Effector memory CD4-positive, alpha-beta T cell (primary cell): Measurements from ENCODE around the gene ADGRG1.

Source experiments
- DNase-seq, 3 donors: peaks; one replicate each; pipeline ENCODE4 v3.0.0-alpha.2; 2020
- H3K27ac ChIP-seq: 2 replicates; pipeline ENCODE4 v1.7.0; 2013; ENCODE audit warnings: mild to moderate bottlenecking, low read length, moderate library complexity; ENCODE audit not compliant: insufficient read depth, poor library complexity, severe bottlenecking
- H3K27me3 ChIP-seq: replicated peaks from 2 replicates; pipeline ENCODE4 v1.7.0; 2013; ENCODE audit warnings: mild to moderate bottlenecking, low read length; ENCODE audit not compliant: insufficient read depth, control insufficient read depth, poor library complexity, severe bottlenecking
- H3K36me3 ChIP-seq: 2 replicates; pipeline ENCODE4 v1.7.0; 2013; ENCODE audit warnings: mild to moderate bottlenecking, low read length, moderate library complexity; ENCODE audit not compliant: control insufficient read depth, insufficient read depth
- H3K4me1 ChIP-seq: 2 replicates; pipeline ENCODE4 v1.7.0; 2013; ENCODE audit warnings: low read length, mild to moderate bottlenecking; ENCODE audit not compliant: control insufficient read depth, insufficient read depth, poor library complexity, severe bottlenecking
- H3K4me3 ChIP-seq: 2 replicates; pipeline ENCODE4 v1.7.0; 2013; ENCODE audit warnings: low read length, low read depth, mild to moderate bottlenecking; ENCODE audit not compliant: insufficient read depth, poor library complexity, severe bottlenecking
- H3K9me3 ChIP-seq: 2 replicates; pipeline ENCODE4 v1.7.0; 2013; ENCODE audit warnings: mild to moderate bottlenecking, low read length, moderate library complexity; ENCODE audit not compliant: control insufficient read depth

The ADGRG1 gene

GRCh38 chr16:57675741-57676551 lies 47.5 kb downstream of the ADGRG1 start:
- no peak for DNase-seq
- H3K9me3 ChIP-seq: no peaks in the 10 kb centered on the region
- H3K4me3 ChIP-seq: no peak overlapping the region
- H3K27ac ChIP-seq: no peak overlapping the region
- no peaks in the 10 kb centered on the region for H3K27me3 ChIP-seq
- H3K4me1 ChIP-seq: no peaks in the 10 kb centered on the region
- H3K36me3 ChIP-seq: no peaks in the 10 kb centered on the region

- no peaks in the 10 kb centered on the region for H3K4me1 ChIP-seq
- no peak overlapping the region for H3K4me3 ChIP-seq
- no peaks in the 10 kb centered on the region for H3K9me3 ChIP-seq
- no peaks in the 10 kb centered on the region for H3K36me3 ChIP-seq
- no peaks in the 10 kb centered on the region for H3K27me3 ChIP-seq
- no peak overlapping the region for H3K27ac ChIP-seq
- DNase-seq: no peak
Measured at GRCh38 chr16:57676553-57677085, 48.2 kb downstream of the ADGRG1 start.

GRCh38 chr16:57677622-57678369 lies 49.4 kb downstream of the ADGRG1 start:
- Histone ChIP-seq H3K4me1 (no peaks in the 10 kb centered on the region), H3K27me3 (no peaks in the 10 kb centered on the region), H3K9me3 (no peaks in the 10 kb centered on the region), H3K4me3 (no peak overlapping the region), H3K27ac (no peak overlapping the region), H3K36me3 (no peaks in the 10 kb centered on the region)
- DNase-seq: no peak

- DNase-seq: no peak
- Histone ChIP-seq H3K27ac (no peak overlapping the region), H3K9me3 (no peaks in the 10 kb centered on the region), H3K36me3 (no peaks in the 10 kb centered on the region), H3K4me3 (no peak overlapping the region), H3K4me1 (no peaks in the 10 kb centered on the region), H3K27me3 (no peaks in the 10 kb centered on the region)
Measured at GRCh38 chr16:57679016-57679415, 50.6 kb downstream of the ADGRG1 start.

GRCh38 chr16:57679767-57680482 lies 51.5 kb downstream of the ADGRG1 start:
- DNase-seq: no peak

GRCh38 chr16:57680842-57681375 lies 52.5 kb downstream of the ADGRG1 start:
- no peaks in the 10 kb centered on the region for H3K9me3 ChIP-seq
- no peak for DNase-seq
- no peaks in the 10 kb centered on the region for H3K27me3 ChIP-seq
- no peak overlapping the region for H3K27ac ChIP-seq
- H3K4me3 ChIP-seq: no peak overlapping the region
- H3K4me1 ChIP-seq: no peaks in the 10 kb centered on the region
- no peaks in the 10 kb centered on the region for H3K36me3 ChIP-seq

More at GRCh38 chr16:57679767-57680482, 51.5 kb downstream of the ADGRG1 start:
- Histone ChIP-seq H3K27me3 (no peaks in the 10 kb centered on the region), H3K36me3 (no peaks in the 10 kb centered on the region), H3K4me1 (no peaks in the 10 kb centered on the region), H3K4me3 (no peak overlapping the region), H3K9me3 (no peaks in the 10 kb centered on the region), H3K27ac (no peak overlapping the region)

GRCh38 chr16:57681950-57682728 lies 53.7 kb downstream of the ADGRG1 start:
- H3K9me3 ChIP-seq: no peaks in the 10 kb centered on the region
- DNase-seq: no peak

GRCh38 chr16:57682809-57683635 lies 54.6 kb downstream of the ADGRG1 start:
- no peaks in the 10 kb centered on the region for H3K36me3 ChIP-seq
- H3K27me3 ChIP-seq: no peaks in the 10 kb centered on the region

More at GRCh38 chr16:57681950-57682728, 53.7 kb downstream of the ADGRG1 start:
- H3K27ac ChIP-seq: no peak overlapping the region
- H3K4me1 ChIP-seq: no peaks in the 10 kb centered on the region
- H3K36me3 ChIP-seq: no peaks in the 10 kb centered on the region
- no peak overlapping the region for H3K4me3 ChIP-seq
- no peaks in the 10 kb centered on the region for H3K27me3 ChIP-seq

More at GRCh38 chr16:57682809-57683635, 54.6 kb downstream of the ADGRG1 start:
- no peak for DNase-seq
- Histone ChIP-seq H3K9me3 (no peaks in the 10 kb centered on the region), H3K4me1 (no peaks in the 10 kb centered on the region), H3K27ac (no peak overlapping the region), H3K4me3 (no peak overlapping the region)
